ENCODE results near the gene TECTA. TPM values are rescaled to one million over a fixed set of nuclear protein-coding genes. Genes with fewer than 3 reads are reported as not detected.

The TECTA gene
- polyA plus RNA-seq, 1 of the 3 experiments (the other 2 are of a cell fraction), result 0.58 TPM

DNA sequence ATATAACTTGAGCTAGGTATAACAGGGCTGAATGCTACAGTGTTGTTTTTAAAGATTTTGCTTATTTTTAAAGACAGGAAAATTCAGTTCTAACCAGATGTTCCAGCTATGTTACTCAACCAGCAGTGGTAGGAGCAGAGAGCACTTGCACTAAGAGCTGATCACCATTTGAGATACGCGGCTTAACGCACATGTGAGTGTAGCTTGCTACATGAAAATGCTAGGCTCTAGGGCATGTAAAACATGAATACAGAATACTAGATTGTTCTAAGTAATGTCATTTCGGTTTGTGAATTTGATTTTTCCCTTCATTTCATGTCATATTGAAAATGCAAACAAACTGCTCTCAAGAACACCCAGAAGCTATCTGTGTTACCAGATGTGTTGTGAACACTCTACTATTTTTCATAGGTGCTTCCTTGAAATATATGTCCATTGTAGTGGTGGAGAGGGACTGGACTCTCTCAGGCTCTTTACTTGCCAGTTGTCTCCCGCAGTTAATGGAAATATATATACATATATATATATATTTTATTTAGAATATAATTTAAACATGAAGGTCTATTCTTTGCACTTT lies 10.8 kb upstream of the TECTA start (continued):
- TF ChIP-seq, protein P1, sequence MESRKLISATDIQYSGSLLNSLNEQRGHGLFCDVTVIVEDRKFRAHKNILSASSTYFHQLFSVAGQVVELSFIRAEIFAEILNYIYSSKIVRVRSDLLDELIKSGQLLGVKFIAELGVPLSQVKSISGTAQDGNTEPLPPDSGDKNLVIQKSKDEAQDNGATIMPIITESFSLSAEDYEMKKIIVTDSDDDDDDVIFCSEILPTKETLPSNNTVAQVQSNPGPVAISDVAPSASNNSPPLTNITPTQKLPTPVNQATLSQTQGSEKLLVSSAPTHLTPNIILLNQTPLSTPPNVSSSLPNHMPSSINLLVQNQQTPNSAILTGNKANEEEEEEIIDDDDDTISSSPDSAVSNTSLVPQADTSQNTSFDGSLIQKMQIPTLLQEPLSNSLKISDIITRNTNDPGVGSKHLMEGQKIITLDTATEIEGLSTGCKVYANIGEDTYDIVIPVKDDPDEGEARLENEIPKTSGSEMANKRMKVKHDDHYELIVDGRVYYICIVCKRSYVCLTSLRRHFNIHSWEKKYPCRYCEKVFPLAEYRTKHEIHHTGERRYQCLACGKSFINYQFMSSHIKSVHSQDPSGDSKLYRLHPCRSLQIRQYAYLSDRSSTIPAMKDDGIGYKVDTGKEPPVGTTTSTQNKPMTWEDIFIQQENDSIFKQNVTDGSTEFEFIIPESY (IDR thresholded peaks at IDR 0.05; ENCODE audit: borderline replicate concordance, low read depth), result no peak
- TF ChIP-seq FOXJ3 (CRISPR knock-in tag; IDR thresholded peaks at IDR 0.05), result peak; percentile 57; the same call in 1 of the 2 replicates
- TF ChIP-seq FOXM1 (IDR thresholded peaks at IDR 0.05; ENCODE audit: low read depth), result no peak
- no peak for TF ChIP-seq TCF12 (IDR thresholded peaks at IDR 0.05)
- TF ChIP-seq, protein P2, sequence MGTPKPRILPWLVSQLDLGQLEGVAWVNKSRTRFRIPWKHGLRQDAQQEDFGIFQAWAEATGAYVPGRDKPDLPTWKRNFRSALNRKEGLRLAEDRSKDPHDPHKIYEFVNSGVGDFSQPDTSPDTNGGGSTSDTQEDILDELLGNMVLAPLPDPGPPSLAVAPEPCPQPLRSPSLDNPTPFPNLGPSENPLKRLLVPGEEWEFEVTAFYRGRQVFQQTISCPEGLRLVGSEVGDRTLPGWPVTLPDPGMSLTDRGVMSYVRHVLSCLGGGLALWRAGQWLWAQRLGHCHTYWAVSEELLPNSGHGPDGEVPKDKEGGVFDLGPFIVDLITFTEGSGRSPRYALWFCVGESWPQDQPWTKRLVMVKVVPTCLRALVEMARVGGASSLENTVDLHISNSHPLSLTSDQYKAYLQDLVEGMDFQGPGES (IDR thresholded peaks at IDR 0.05; ENCODE audit: low read depth, low read length), result no peak
- TF ChIP-seq, protein P3, sequence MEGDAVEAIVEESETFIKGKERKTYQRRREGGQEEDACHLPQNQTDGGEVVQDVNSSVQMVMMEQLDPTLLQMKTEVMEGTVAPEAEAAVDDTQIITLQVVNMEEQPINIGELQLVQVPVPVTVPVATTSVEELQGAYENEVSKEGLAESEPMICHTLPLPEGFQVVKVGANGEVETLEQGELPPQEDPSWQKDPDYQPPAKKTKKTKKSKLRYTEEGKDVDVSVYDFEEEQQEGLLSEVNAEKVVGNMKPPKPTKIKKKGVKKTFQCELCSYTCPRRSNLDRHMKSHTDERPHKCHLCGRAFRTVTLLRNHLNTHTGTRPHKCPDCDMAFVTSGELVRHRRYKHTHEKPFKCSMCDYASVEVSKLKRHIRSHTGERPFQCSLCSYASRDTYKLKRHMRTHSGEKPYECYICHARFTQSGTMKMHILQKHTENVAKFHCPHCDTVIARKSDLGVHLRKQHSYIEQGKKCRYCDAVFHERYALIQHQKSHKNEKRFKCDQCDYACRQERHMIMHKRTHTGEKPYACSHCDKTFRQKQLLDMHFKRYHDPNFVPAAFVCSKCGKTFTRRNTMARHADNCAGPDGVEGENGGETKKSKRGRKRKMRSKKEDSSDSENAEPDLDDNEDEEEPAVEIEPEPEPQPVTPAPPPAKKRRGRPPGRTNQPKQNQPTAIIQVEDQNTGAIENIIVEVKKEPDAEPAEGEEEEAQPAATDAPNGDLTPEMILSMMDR (IDR thresholded peaks at IDR 0.05), result no peak

DNA sequence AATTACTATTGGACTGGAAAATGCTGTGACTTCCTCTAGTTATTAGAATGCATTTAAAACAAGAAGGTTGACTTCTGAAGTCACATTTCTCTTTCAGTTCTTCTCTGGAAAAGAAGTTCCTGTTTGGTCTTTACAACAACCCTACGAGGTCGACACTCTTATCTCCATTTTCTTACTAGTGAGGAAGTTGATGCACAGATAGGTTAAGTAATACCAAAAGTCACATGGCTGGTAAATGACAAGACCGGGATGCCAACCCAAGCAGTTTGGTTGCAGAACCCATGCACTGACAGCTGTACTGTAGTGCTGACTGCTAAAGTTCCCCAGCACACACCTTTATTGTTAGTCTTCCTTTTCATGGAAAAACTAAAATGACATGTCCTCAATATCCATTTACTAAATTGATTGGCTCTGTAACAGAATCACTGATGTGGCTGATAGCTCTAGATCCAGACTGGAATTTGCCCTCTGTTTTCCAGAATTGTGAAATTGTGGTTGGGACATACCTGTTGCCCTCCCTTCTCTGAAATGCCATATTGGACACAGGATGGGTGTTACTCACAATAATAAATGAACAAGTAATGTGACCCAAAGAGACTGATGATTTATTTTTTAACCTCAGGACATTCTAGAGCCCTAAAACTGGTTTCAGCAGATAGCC lies 9.4 kb upstream of the TECTA start:
- H3K4me1 ChIP-seq (ENCODE audit: control insufficient read depth in 1 of 2, insufficient read depth in 2 of 2, low read depth in 1 of 2, low read length in 1 of 2), result peaks cover 0 to 19% of the 10 kb centered on the region in 2 experiments; a peak in 2 of 4 replicates
- TF ChIP-seq TCF12 (IDR thresholded peaks at IDR 0.05) (no peak), ELF1 (IDR thresholded peaks at IDR 0.05) (no peak)
- 93% methylated on average over 3 of the region's 3 CpGs for WGBS (ENCODE audit: low lambda C conversion rate)

DNA sequence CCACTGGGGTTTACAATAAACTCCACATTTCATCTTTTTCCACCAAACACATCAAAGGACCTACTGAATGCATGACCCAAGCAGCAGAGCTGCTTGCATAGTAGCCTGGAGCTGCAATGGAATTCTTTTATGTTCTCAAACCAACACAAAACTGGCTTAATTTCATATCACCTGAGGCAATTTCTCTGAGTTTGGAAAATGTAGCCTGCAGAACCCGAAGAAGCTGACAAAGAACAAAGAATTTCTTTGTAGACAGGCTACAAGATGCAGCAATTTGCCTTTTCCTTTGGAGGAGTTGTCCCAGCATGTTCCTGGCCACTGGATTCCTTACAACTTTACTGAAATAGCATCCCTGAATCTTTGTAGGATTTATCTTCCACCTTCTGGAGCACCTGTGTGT lies 5.5 kb upstream of the TECTA start:
- no peak overlapping the region for H2AFZ ChIP-seq (ENCODE audit: low read depth)
- H3F3A ChIP-seq (replicated peaks; ENCODE audit: insufficient read depth), result no peaks in the 10 kb centered on the region
- CTCF ChIA-PET, result interaction anchor here (0.8 kb wide), 1 partner anchor 9 kb away, joined by 3 read pairs; no protein-coding TSS in a partner anchor
- peaks cover 0 to 2% of the 10 kb centered on the region in 2 experiments; a peak in 2 of 4 replicates for H3K4me1 ChIP-seq (ENCODE audit: control insufficient read depth in 1 of 2, insufficient read depth in 2 of 2, low read depth in 1 of 2, low read length in 1 of 2)
- WGBS (ENCODE audit: low lambda C conversion rate), result 65% methylated on average over 1 of the region's 1 CpG
- H3K27me3 ChIP-seq (ENCODE audit: insufficient read depth), result no peaks in the 10 kb centered on the region
- no peaks in the 10 kb centered on the region for H3K79me2 ChIP-seq (ENCODE audit: insufficient read depth)
- no peak for DNase-seq
- no peaks in the 10 kb centered on the region for H3K9me3 ChIP-seq
- no peaks in the 10 kb centered on the region for H4K20me1 ChIP-seq (ENCODE audit: insufficient read depth)
- H3K9me2 ChIP-seq, result no peaks in the 10 kb centered on the region
- H3K9ac ChIP-seq, result no peak overlapping the region
- H3K27ac ChIP-seq (ENCODE audit: low read depth in 2 of 2, low read length in 1 of 2), result no peak overlapping the region
- POLR2A ChIA-PET, result no interaction called here
- no peak overlapping the region for H3K4me3 ChIP-seq (ENCODE audit: low read depth in 2 of 2, low read length in 1 of 2)
- H3K36me3 ChIP-seq (replicated peaks in 1 of 2; ENCODE audit: control insufficient read depth in 1 of 2, insufficient read depth in 2 of 2, low read length in 1 of 2), result peaks cover 0 to 7% of the 10 kb centered on the region in 2 experiments
- H3K4me2 ChIP-seq, result no peak overlapping the region
- TF ChIP-seq MEF2A (IDR thresholded peaks at IDR 0.05; ENCODE audit: borderline replicate concordance, low read depth) (no peak), SMC3 (IDR thresholded peaks at IDR 0.05; ENCODE audit: low read depth, low read length) (no peak), RAD21 (IDR thresholded peaks at IDR 0.05; ENCODE audit: low read length) (no peak), TCF12 (IDR thresholded peaks at IDR 0.05) (no peak), GATA2 (CRISPR knock-in tag; IDR thresholded peaks at IDR 0.05) (no peak), TAF1 (IDR thresholded peaks at IDR 0.05; ENCODE audit: borderline replicate concordance, low read depth, low read length) (no peak)
- TF ChIP-seq, protein P2 (IDR thresholded peaks at IDR 0.05; ENCODE audit: low read depth, low read length), result no peak
- TF ChIP-seq, protein P4, sequence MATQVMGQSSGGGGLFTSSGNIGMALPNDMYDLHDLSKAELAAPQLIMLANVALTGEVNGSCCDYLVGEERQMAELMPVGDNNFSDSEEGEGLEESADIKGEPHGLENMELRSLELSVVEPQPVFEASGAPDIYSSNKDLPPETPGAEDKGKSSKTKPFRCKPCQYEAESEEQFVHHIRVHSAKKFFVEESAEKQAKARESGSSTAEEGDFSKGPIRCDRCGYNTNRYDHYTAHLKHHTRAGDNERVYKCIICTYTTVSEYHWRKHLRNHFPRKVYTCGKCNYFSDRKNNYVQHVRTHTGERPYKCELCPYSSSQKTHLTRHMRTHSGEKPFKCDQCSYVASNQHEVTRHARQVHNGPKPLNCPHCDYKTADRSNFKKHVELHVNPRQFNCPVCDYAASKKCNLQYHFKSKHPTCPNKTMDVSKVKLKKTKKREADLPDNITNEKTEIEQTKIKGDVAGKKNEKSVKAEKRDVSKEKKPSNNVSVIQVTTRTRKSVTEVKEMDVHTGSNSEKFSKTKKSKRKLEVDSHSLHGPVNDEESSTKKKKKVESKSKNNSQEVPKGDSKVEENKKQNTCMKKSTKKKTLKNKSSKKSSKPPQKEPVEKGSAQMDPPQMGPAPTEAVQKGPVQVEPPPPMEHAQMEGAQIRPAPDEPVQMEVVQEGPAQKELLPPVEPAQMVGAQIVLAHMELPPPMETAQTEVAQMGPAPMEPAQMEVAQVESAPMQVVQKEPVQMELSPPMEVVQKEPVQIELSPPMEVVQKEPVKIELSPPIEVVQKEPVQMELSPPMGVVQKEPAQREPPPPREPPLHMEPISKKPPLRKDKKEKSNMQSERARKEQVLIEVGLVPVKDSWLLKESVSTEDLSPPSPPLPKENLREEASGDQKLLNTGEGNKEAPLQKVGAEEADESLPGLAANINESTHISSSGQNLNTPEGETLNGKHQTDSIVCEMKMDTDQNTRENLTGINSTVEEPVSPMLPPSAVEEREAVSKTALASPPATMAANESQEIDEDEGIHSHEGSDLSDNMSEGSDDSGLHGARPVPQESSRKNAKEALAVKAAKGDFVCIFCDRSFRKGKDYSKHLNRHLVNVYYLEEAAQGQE (IDR thresholded peaks at IDR 0.05; ENCODE audit: low read depth, low read length), result no peak

More for the DNA sequence above, 9.4 kb upstream of the TECTA start:
- Histone ChIP-seq H3K36me3 (replicated peaks in 1 of 2; ENCODE audit: control insufficient read depth in 1 of 2, insufficient read depth in 2 of 2, low read length in 1 of 2) (peaks cover 5 to 31% of the 10 kb centered on the region in 2 experiments), H3F3A (replicated peaks; ENCODE audit: insufficient read depth) (no peaks in the 10 kb centered on the region), H3K9me2 (no peaks in the 10 kb centered on the region), H2AFZ (ENCODE audit: low read depth) (no peak overlapping the region), H3K4me3 (ENCODE audit: low read depth in 2 of 2, low read length in 1 of 2) (no peak overlapping the region), H3K9me3 (no peaks in the 10 kb centered on the region), H4K20me1 (ENCODE audit: insufficient read depth) (no peaks in the 10 kb centered on the region), H3K27ac (ENCODE audit: low read depth in 2 of 2, low read length in 1 of 2) (peak overlapping the region in 1 of 2 experiments; percentile 98; a peak in 2 of 4 replicates), H3K79me2 (ENCODE audit: insufficient read depth) (no peaks in the 10 kb centered on the region), H3K9ac (no peak overlapping the region), H3K4me2 (no peak overlapping the region), H3K27me3 (ENCODE audit: insufficient read depth) (no peaks in the 10 kb centered on the region)
- POLR2A ChIA-PET, result no interaction called here
- DNase-seq, result no peak
- CTCF ChIA-PET, result interaction anchor here (0.6 to 2.2 kb wide), 3 partner anchors 13 to 756 kb away, joined by 3 to 9 read pairs (median 7); partner anchors contain the start of gene GRIK4
